HG03045 (cell line): Measurements from ENCODE around the gene B4GAT1.
"Not testable (repeated sequence)": the region's sequence is repeated elsewhere in the genome, so short reads cannot be mapped to it uniquely, and the experiment has no call there.

Experiments used
- ATAC-seq: cut with Tn5 transposase; IDR thresholded peaks from one replicate; pipeline ENCODE4 v1.9.1; 2021; ENCODE audit warnings: mild to moderate bottlenecking, moderate library complexity; ENCODE audit not compliant: unreplicated experiment

B4GAT1 gene

DNA sequence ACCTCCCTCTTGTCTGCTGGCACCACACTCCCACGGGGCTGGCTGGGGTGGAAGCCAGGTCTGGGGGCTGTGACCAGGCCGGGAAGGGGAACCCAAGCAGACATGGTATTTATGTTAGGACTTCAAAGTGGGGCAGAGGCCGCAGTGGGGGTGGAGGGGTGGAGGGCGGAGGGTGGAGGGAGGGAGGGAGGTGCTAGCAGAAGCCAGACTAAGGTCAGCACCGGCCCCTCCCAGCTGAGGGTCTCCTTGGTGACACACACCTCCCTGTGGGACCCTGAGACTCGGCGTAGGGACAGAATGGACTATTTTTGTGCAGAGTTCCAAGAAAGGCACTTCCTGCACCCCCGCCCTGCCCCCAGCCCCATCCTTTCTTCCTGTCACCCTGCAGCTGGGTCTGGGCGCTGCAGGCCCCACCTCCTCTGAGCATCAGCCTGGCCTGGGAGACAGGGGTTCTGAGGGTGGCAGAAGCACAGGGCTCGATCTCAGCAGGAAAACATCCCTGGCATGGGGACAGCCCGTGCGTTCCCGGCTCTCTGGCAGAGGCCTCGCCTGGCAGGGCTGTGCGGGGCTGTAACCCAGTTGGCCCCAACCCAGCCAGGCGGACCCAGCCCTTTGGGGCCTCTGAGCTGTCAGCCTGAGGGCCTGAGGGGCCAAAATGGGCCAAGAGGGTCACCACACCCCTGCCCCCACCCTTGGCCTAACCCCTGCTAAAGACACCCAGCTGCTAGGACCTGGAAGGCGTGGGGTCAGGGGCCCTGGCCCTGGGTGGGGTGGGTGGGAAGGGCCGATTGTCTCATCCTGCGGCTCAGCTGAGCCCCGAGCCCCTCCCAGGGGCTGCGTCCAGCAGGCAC is 20.9 kb downstream of the B4GAT1 start:
- ATAC-seq = no peak

DNA sequence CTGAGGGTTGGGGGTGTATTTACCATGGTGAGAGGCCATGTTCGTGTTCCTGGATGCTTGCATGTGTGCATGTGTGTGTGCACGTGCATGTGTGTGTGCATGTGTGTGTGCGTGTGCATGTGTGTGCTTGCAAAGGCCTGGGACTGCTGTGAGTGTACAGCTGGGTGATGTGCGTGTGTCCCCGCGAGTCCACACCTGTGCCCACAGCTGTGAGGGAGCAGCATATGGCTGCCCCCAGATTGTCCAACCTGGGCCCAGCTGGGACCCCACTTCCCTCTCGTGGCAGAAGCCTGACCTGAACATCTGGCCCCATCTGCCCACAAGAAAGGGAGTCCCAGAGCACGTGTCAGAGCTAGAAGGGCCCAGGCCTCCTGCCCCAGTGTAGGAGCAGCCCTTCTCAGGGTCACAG is 22.2 kb downstream of the B4GAT1 start:
- no peak for ATAC-seq

DNA sequence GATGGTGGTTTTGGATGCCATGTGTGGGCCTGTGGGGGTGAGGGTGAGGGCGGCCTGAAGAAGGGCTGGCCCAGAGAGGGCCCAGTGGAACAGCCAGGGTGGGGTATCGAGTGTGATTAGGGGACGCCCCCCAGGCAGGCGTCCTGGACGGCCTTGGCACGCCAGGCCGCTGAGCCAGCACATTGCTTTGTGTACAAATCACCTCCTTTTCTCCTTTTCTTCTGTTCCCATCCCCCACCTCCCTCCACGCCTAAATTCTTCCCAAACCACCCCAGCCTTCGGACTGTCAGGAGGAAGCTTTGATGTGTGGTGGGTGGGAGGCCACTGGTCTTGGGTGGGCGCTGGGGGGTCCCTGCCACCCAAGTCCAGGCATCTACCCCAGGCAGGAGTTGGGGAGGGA is 22.8 kb downstream of the B4GAT1 start:
- ATAC-seq = no peak

DNA sequence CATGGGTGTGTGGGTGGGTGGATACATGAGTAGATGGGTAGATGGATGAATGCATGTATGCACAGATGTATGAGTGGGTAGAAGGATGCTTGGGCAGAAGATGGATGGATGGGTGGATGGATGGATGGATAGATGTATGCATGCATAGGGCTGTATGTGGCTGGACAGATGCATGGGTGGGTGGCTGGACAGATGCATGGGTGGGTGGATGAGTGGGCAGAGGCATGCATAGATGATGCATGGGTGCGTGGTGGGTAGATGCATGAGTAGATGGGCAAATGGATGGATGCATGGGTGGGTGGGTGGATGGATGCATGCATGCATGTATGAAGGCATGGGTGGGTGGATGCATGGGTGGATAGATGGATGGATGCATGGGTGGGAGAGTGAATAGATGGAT is 23.7 kb downstream of the B4GAT1 start:
- ATAC-seq = no peak

DNA sequence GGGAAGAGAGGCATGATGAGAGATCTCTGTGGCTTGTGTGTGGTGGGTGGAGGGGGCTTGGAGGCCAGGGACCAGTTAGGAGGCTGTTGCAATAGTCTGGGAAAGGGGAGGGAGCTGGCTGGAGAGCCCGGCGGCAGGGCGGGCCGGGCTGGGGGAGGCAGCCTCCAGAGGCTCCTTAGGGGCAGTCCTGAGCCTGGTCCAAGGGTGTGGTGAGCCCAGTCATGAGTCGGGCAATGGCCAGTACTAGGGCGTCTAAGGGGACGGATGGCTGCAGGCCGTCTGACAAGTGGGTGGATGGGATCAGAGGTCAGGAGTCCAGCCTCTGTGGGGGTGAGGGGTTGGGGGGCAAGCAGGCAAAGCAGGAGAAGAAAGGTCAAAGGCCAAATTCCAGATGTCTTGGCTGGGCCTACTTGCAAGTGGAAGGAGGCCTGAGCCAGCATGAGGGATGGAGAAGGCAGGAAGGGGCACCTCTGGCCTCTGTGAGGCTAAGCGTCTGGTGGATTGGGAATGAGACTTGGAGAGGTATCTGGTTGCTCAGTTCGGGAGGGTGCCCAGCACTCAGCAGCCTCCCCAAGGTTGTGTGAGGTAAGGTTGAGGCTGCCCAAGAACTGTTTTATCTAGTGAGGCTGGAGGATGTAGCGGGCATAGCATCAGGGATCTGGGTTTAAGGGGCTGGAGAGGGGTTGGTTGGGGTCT is 24.5 kb downstream of the B4GAT1 start:
- no peak for ATAC-seq

DNA sequence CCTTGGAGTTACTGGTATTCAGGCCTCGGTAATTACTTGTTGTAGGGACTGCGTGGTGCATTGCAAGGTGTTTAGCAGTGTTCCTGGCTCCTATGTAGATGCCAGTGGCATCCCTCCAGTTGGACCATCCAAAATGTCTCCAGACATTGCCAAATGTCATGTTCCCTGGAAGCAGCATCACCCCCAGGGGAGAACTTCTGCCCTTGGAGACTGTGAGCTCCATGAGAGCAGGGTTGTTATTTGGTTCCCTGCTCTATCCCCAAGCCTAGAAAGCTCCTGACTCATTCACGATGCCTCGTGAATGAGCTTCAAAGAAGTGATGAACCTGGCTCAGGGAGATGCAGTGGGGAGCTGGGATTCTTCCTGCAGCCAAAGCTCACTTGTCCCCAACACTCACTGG is 25.8 kb downstream of the B4GAT1 start:
- ATAC-seq = no peak

DNA sequence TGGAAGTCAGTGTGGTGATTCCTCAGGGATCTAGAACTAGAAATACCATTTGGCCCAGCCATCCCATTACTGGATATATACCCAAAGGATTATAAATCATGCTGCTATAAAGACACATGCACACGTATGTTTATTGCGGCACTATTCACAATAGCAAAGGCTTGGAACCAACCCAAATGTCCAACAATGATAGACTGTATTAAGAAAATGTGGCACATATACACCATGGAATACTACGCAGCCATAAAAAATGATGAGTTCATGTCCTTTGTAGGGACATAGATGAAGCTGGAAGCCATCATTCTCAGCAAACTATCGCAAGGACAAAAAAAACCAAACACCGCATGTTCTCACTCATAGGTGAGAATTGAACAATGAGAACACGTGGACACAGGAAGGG is 26.7 kb downstream of the B4GAT1 start:
- not testable (repeated sequence) for ATAC-seq

DNA sequence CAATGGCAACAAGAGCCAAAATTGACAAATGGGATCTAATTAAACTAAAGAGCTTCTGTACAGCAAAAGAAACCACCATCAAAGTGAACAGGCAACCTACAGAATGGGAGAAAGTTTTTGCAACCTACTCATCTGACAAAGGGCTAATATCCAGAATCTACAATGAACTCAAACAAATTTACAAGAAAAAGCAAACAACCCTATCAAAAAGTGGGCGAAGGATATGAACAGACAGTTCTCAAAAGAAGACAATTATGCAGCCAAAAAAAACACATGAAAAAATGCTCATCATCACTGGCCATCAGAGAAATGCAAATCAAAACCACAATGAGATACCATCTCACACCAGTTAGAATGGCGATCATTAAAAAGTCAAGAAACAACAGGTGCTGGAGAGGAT is 27.1 kb downstream of the B4GAT1 start:
- not testable (repeated sequence) for ATAC-seq

DNA sequence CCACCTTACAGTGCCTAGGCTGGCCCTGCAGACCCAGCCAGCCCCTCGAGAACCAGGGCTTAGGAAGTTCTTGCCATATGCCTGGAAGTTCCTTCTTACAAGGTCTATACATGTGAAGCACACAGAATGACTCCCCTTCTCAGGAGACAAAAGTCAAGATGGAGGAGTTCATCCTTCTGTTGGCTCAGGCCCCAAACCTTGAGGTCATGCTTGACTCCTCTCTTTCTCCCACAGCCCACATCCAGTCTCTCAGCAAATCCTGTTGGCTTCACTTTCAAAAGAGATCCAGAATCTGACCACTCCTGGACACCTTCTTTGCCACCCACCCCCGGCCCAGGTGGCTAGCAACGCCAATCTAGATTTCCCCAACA is 28.8 kb downstream of the B4GAT1 start:
- no peak for ATAC-seq

DNA sequence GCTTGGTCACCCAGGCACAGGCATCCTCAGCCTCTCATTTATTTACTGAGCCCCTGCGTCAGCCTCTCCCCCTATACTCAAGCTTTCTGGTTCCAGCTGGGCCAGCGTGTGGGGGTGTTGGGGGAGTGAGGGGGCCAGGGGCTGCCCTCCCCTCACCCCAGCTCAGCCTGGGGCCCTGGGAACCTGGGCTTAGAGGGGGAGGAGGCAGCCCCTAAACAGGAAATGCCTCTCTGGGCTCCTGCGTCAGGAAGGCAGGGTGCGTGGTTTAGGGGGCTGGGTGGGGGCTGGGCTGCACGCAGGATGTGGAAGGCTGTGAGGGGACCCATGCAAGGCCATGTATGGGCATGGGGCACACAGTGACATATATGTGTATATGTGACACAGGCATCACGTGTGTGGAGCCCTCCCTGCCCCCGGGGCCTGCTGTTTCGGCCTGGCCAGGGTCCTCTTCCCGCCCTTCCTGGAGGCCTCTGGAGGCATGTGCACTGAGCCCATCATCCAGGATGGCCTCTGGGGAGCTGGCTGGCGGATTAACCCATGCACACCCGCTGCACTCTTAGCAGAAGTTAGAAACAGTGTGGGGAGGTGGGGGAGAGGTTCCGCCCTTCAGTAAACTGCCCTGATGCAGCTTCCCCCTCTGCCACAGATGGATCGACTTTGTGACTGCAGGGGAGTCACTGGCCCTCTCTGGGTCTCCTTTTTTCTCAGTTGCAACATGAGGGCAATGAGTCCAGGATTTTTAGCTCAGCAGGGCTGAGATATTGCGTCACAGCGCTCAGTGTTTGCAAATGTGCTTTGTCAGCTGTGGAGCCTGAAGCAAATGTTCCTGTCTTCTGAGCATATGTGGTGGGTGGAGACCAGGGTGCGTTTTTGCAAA is 29.5 kb downstream of the B4GAT1 start:
- ATAC-seq = no peak

DNA sequence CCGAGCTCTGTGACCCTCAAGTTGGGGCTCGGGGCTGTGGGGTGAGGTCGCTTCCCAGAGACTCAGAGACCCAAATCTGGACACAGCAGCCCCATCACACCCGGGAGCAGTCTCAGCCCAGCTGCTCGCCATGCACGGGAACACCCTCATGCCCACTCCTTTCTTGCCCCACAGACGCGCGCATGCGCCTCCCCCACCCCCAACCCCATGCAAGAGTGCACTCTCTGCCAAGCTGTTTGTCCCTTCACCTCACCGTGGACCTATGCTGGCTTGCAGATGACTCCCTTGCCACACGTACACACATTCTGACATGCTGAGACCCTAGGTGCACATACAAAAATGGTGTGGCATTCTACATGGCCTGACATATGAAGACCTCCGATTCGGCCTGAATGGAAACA is 30.1 kb downstream of the B4GAT1 start:
- no peak for ATAC-seq

DNA sequence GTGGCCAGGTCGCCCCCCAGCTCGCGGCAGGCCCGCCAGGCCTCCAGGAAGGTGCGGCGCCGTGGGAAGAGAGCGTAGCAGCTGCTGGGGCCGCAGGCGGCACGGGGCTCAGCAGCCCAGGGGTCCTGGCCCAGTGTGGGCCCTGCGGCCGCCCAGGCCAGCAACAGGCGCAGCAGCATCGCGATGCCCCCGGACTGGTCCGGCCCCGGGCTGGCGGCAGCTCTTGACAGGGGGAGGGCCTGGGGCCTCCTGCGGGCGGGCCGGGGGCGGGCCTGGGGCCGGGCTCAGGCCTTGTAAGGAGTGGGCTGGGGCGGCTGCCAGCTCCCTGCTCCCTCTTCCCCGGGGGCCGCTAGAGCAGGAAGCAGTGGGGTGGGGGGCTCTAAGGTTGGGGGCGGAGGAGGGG is 30.6 kb downstream of the B4GAT1 start, which contains the start of gene CD248:
CD248 (minus strand) TSS at position 196 of the 403 bp plus-strand sequence; CDS start at position 179, 17 bp downstream.
- no peak for ATAC-seq

DNA sequence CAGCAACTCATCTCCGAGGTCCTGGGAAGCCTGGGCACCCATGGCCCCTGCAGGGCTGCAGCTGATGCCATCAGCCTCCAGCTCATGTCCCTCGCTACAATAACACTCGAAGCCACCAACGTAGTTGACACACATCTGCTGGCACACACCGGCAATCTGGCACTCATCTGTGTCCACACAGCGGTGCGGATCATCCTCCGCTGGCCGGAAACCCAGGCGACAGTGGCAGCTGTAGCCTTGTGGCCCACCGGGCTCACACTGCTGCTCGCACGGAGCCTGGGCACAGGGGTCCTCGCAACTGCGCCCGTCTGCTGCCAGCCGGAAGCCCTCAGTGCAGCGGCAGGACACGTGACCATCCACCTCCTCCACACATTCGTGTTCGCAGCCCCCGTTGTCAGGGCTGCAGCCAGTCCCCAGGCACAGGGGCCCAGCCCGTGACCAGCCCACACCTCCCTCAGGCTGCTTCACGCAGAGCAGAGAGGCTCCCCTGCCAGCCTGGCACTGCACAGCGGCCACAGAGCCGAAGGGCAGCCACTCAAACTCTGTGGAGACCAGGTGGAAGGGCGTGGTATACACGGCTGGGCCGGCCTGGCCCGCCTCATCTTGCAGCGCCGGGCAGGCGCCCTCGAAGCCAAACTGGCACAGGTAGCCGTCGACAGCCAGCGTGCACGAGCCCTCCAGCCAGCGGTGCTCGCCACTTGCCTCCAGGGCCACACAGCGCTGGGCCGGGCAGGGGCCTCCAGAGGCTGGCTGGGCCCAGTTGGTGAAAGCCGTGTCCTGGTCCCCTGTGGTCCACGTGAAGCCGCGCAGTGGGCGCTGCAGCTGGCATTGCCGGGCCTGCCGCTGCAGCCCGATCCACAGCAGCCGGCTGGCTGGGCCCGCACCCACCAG is 31.3 kb downstream of the B4GAT1 start:
- ATAC-seq = no peak

DNA sequence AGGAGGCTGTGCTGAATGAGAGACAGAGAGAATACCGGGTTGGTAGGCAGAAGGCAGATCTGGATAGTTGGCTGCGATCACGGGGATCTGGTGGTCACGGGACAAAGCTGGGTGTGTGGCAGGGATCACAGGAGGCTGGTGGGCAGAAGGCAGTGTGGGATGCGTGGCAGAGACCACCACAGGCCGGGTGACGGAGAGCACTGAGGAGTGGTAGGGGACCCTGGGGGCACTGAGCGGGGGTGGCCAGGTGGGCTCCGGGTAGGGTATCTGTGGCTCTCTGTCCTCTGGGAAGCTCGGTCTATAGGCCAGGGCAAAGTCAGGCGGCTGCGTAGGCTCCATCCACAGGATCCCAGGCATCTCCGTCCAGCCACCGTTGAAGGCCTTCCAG is 31.9 kb downstream of the B4GAT1 start:
- no peak for ATAC-seq

DNA sequence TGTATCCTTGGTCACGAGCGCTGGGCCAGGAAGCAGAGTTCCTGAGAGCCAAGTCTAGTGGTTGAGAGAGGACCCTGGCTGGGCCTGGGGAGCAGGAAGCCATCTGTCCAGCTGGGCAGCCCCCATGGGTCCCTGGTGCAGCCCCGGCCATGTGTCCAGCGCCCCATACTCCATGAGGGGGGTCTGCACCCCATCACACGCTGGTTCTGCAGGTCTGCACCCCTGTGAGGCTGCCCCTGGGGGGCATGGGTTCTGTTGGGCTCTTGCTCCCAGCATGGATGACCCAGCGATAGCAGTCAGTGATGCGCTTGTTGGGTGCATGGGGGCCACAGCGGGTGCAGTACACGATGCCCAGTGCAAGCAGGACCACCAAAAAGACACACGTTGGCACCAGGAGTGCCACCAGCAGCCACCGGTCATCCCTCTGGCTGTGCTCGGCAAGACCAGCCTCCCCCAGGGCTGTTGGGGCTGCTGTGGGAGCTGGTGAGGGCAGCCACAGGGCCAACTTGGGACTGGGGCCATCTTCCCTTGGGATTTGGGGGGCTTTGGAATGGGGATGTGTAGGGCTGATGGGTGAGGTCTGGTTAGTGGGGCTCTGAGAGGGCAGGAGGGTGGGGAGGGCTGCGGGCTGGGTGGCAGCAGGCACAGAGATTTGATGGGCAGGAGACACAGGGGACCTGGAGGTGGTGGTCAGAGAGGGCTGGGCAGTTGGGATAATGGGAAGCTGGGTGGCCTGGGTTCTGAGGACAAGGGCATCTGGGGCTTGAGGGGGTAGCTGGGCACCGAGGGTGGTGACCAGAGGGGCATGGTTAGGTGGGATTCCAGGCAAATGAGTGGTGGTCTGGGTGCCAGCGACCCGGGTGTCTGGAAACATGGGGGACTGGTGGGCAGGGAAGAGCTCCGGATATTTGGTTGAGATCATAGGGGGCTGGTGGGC is 32.6 kb downstream of the B4GAT1 start:
- ATAC-seq = no peak

DNA sequence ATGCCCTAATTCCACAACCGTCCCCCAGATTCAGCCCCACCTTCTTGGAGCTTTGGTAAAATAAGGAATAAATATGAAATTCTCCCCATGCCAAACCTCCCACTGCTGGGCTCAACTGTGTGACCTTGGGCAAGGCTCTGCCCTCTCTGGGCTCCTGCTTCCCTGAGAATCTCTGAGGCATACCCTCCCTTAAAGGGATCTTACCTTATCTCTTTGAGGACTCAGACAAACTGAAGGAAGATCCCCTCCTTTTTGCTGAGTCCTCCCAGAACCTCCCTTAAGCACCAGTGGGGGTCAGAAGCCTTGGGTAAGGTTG is 33.3 kb downstream of the B4GAT1 start:
- no peak for ATAC-seq

DNA sequence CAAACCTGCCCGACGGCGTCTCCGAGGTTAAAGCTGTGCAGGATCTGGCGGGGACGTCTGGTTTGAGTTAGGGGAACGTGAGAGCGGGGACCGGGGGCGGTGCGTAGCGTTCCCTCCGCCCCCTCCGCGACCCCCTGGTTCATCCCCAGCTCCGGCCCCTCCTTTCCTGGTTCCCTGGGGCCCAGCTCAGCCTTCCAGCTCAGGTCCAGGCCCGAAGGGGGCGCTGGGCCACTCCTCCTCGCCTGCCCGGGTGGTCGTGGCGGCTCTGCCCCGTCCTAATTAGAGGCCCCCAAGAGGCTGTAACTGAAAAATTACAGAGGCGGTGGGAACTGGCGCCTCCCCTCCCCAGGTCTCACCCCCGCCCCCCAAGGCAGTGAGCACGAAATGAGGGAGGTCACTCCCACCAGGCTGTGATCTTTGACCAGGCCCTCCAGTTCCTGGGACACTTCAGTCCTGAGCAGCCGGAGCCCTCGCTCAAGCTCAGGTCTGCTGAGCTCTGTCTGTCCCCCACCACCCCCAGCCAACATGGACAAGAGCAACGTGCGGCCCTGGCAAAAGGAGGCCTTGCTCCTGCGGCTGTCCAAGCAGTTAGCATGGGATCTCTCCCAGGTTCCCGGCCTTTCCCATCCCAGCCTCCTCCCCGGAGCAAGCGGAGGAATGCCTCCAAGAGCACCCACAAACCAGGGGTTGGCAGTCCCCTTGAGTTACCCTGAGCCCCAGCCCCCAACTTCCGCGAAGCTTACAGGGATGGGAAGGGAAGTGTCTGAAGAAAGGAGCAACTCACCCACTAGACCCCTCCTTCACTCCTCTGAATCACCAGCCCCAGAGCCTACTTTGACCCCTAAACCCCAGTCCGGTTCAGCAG is 33.9 kb downstream of the B4GAT1 start:
- no peak for ATAC-seq

DNA sequence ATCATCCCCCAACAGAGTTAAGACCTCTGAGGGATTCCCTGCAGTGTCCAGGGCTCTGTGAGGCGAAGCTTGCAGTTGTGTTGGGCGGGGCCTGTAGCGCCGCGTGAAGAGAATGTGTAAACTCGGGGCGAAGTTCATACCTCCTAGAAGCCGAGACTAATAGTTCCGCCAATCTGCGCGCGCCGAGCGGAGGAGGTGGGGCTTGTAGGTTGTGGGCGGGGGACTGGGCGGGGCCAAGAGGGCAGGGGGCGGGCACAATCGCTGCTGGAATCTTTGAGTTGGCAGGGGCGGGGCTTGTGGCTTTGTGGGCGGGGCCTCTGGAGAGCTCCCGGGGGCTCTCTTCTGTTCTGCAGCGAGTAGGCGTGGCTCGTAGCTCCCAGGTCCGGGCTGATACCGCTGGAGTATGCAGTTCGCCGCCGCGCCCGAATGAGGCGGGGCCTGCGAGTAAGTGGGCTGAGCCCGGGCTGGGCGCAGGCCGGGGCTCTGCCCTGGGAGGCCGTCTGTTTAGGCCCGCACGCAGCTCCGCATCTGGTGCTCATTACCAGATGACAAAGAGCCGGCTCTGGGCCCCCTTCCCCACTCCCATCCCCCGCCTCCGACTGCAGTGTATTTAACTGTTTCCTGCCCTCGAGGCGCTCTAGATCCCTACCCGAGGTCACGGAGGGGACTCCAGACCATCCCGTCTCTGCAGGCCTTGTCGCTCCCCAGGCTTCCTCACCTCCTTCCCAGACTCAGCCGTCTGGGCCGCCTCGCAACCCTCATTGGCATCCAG is 34.7 kb downstream of the B4GAT1 start:
- ATAC-seq = peak; percentile 62
